ENCODE measurements around the gene SSBP3. TPM values are rescaled to one million over a fixed set of nuclear protein-coding genes. Genes with fewer than 3 reads are reported as not detected.
A peak's percentile ranks its signal among the peaks of the same experiment; 100 is the strongest.

Gene SSBP3
- polyA plus RNA-seq, 1 of the 3 experiments (the other 2 are of a cell fraction) = 26.2 TPM

- TF ChIP-seq FOSL2 (IDR thresholded peaks at IDR 0.05; ENCODE audit: borderline replicate concordance, low read depth) (no peak), NFIC (IDR thresholded peaks at IDR 0.05; ENCODE audit: borderline replicate concordance) (no peak), JUND (IDR thresholded peaks at IDR 0.05) (no peak), YY1 (IDR thresholded peaks at IDR 0.05; ENCODE audit: low read depth) (no peak), NRF1 (IDR thresholded peaks at IDR 0.05; ENCODE audit: low read depth, low read length) (no peak), MXI1 (IDR thresholded peaks at IDR 0.05; ENCODE audit: low read depth, low read length) (peak; percentile 74), TEAD4 (IDR thresholded peaks at IDR 0.05; ENCODE audit: borderline replicate concordance, insufficient read depth) (no peak), PBX3 (IDR thresholded peaks at IDR 0.05) (peak; percentile 24; the same call in 1 of the 2 replicates), GABPA (IDR thresholded peaks at IDR 0.05; ENCODE audit: low read depth) (no peak), MEF2A (IDR thresholded peaks at IDR 0.05; ENCODE audit: borderline replicate concordance, low read depth) (no peak), EP300 (IDR thresholded peaks at IDR 0.05; ENCODE audit: borderline replicate concordance in 1 of 2, low read depth in 1 of 2, low read length in 1 of 2) (0 out of 4 replicates have a peak, but pooled peaks of 1 of the 2 experiments have one; percentile 23), SMC3 (IDR thresholded peaks at IDR 0.05; ENCODE audit: low read depth, low read length) (peak; percentile 39)
Observed at GRCh38 chr1:54273092-54273794, 133.0 kb downstream of the SSBP3 start (continued).

GRCh38 chr1:54272772-54273091, 133.5 kb downstream of the SSBP3 start:
- no peak for DNase-seq
- Histone ChIP-seq H3K4me3 (ENCODE audit: low read depth in 2 of 2, low read length in 1 of 2) (no peak overlapping the region), H3K9me2 (no peaks in the 10 kb centered on the region), H3K27ac (ENCODE audit: low read depth in 2 of 2, low read length in 1 of 2) (peak overlapping the region in 1 of 2 experiments; percentile 90; a peak in 2 of 4 replicates), H3F3A (replicated peaks; ENCODE audit: insufficient read depth) (no peaks in the 10 kb centered on the region), H2AFZ (ENCODE audit: low read depth) (no peak overlapping the region), H4K20me1 (ENCODE audit: insufficient read depth) (no peaks in the 10 kb centered on the region; the same call in 1 of the 2 replicates), H3K9ac (no peak overlapping the region), H3K36me3 (replicated peaks in 1 of 2; ENCODE audit: control insufficient read depth in 1 of 2, insufficient read depth in 2 of 2, low read length in 1 of 2) (peaks cover 0 to 3% of the 10 kb centered on the region in 2 experiments), H3K4me1 (ENCODE audit: control insufficient read depth in 1 of 2, insufficient read depth in 2 of 2, low read depth in 1 of 2, low read length in 1 of 2) (peaks cover 0 to 45% of the 10 kb centered on the region in 2 experiments; a peak in 2 of 4 replicates), H3K9me3 (no peaks in the 10 kb centered on the region), H3K79me2 (ENCODE audit: insufficient read depth) (no peaks in the 10 kb centered on the region), H3K4me2 (no peak overlapping the region), H3K27me3 (ENCODE audit: insufficient read depth) (no peaks in the 10 kb centered on the region)
- 91% methylated on average over 3 of the region's 4 CpGs for WGBS (ENCODE audit: low lambda C conversion rate)
- CTCF ChIA-PET = interaction anchor here (0.7 to 4.9 kb wide), 15 partner anchors 9 to 217 kb away, joined by 3 to 20 read pairs (median 6); partner anchors contain the start of gene SSBP3
- POLR2A ChIA-PET = interaction anchor here (1.3 to 2.2 kb wide), 3 partner anchors 19 to 275 kb away, joined by 3 to 5 read pairs (median 4); partner anchors contain the start of genes ACOT11 and SSBP3
- TF ChIP-seq CTCF (IDR thresholded peaks at IDR 0.05) (0 out of 2 replicates have a peak, but pooled peaks have one; percentile 10), SMC3 (IDR thresholded peaks at IDR 0.05; ENCODE audit: low read depth, low read length) (no peak), FOXJ3 (CRISPR knock-in tag; IDR thresholded peaks at IDR 0.05) (no peak; the same call in 1 of the 2 replicates), USF2 (IDR thresholded peaks at IDR 0.05; ENCODE audit: borderline replicate concordance, low read depth, low read length) (no peak), NRF1 (IDR thresholded peaks at IDR 0.05; ENCODE audit: low read depth, low read length) (no peak)
